Head of caudate nucleus (tissue), 42 donors: ENCODE results near the gene ACOX1.
A peak's percentile ranks its signal among the peaks of the same experiment; 100 is the strongest.
"Not testable (repeated sequence)": the region's sequence is repeated elsewhere in the genome, so short reads cannot be mapped to it uniquely, and the experiment has no call there.

Experiments
- DNase-seq, 42 donors: peaks; one replicate each; pipeline versions ENCODE4 v3.0.0 to v3.0.0-alpha.2; 2020 to 2021; ENCODE audit warnings: mixed read lengths in 7 of 42
- intact Hi-C: fragments of 100-400 bp; cut with DNase I; formaldehyde crosslinking; loops from one replicate; pipeline ENCODE4 v1.15.0; 2022

The ACOX1 gene

DNA sequence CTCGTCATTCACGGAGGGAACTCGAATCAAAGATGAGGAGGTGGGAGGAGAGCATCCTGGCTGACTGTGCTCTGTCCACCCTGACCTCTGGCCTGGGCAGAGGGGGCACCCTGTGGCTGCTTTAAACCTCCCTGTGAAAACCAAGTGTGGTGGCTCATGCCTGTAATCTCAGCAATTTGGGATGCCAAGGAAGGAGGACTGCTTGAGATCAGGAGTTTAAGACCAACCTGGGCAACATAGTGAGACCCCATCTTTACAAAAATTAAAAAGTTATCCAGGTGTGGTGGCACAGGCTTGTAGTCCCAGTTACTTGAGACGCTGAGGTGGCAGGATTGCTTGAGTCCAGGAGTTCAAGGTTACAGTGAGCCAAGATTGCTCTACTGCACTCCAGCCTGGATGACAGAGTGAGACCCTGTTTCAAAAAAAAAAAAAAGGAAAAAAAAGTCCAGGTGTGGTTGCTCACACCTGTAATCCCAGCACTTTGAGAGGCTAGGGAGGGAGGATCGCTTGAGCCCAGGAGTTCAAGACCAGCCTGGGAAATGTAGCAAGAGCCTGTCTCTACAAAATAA lies 15.9 kb upstream of the ACOX1 start:
- intact Hi-C loops, result no loop called here
- DNase-seq, result no peak

DNA sequence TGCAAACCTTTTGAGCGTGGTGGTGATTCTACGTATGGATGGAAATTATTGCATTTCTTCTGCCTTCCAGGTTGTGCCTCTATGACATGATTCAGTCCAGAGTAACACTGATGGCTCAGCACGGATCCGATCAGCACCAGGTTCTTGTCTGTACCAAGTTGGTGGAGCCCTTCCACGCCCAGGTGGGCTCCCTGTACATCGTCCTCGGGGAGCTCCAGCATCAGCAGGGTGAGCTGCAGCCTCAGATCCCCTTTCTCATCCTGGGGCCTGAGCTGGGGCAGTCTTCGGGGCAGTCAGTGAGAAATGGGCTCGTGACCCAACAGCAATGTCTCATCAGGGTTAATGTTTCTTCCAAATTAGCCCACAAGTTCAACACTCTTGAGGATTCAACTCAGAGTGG lies 12.4 kb upstream of the ACOX1 start:
- intact Hi-C loops, result no loop called here
- DNase-seq, result no peak

DNA sequence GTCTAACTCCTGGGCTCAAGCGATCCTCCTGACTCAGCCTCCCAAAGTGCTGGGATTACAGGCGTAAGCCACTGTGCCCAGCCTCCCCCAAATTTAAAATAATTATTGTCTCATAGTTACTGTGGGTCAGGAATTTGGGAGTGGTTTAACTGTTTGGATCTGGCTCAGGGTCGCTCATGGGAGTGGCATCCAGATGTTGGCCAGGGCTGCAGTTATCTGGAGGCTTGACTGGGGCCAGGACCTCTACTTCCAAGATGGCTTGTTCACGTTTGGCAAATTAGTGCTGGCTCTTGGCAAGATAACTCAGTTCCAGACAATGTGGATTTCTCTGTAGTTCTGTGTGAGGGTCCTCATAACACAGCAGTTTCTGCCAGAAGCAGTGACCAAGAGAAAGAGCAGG lies 8.1 kb upstream of the ACOX1 start:
- DNase-seq, result peak in 1 of 42 donors; percentile 1
- intact Hi-C loops, result no loop called here

DNA sequence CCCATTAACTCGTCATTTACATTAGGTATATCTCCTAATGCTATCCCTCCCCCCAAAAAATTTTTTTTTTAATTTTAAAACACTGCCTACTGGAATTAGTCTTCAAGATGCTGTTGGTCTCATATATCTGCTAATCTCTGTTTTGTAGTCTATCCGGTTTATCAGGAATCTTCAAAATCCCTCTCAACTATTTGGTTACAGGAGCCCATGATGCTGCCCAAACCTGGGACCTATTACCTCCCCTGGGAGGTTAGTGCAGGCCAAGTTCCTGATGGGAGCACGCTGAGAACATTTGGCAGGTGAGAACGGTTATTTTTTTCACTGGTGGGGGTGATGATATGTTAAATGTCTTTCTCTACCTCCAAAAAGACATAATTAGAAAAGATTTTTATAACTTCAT lies 7.0 kb upstream of the ACOX1 start:
- intact Hi-C loops, result no loop called here
- DNase-seq, result no peak

DNA sequence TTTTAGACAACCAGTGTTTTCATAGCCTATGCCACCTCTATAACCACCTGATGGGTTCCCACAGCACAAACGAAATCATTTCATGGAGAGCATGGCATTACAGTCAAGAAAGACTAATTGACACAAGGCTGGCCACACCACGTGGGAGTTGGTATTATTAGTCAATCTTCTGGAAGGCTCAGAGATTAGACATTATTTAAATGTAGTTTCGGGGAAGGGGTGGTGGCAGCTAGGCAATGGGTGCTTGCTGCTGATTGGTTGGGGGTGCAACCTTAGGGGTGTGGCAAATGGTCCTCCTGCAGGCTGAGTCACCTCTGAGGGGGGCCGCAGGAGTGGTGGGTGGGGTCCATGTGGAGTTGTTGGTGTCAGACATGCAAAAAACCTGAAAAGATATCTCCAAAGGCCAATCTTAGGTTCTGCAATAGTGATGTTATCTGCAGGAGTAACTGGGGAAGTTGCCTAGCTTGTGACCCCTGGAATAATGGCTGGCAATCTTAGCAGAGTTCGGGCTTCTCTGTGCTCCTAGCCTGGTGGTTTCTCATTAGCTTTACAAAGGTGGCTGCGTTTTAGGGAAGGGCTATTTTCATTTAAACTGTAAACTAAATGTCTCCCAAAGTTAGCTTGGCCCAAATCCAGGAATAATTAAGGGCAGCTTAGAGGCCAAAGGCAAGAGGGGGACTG lies 4.7 kb upstream of the ACOX1 start:
- intact Hi-C loops, result no loop called here
- DNase-seq, result peak in 1 of 42 donors; percentile 42

DNA sequence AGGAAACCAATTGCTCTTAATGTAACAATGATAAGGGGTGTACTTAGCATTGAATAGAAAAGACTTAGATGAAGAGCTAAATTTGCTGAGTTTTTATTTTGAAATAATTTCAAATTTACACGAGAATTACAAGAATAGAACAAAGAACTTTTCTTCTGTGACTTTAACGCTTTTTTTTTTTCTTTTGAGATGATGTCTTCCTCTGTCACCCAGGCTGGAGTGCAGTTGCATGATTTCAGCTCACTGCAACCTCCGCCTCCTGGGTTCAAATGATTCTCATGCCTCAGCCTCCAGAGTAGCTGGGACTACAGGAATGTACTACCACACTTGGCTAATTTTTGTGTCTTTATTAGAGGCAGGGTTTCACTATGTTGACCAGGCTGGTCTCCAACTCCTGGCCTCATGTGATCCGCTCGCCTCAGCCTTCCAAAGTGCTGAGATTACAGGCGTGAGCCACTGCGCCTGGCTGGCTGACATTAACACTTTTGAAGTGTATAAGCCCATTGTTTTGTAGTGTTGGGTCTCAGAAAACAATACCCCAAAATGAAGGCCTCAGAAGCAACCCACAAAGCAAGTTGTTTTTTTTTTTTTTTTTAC lies 2.2 kb upstream of the ACOX1 start:
- intact Hi-C loops, result no loop called here
- no peak for DNase-seq

DNA sequence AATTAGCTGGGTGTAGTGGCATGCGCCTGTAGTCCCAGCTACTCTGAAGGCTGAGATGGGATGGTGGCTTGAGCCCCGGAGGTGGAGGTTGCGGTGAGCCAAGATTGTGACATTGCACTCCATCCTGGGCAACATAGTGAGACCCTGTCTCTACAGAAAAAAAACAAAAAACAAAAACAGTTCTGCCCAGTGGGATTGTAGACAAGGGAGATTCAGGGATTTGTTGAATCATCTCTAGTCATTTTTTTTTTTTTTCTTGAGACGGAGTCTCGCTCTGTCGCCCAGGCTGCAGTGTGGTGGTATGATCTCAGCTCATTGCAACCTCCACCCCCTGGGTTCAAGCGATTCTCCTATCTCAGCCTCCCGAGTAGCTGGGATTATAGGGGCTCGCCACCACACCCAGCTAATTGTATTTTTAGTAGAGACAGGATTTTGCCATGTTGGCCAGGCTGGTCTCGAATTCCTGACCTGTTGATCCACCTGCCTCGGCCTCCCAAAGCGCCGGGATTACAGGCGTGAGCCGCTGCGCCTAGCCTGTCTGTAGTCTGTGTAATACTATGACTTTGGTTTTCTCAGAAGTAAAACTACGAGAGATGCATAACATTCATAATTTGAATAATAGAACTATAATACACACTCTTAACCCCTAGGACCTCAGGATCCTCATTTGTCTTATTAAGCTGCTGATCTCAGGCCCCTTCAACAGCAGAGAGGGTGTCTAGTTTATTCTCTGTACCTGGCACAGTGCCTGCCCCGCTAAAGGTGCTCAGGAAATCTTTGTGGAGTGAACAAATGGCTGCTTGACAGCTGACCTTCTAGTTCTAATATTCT lies 1.4 kb upstream of the ACOX1 start:
- intact Hi-C loops, result no loop called here
- peak in 1 of 42 donors; percentile 31 for DNase-seq

DNA sequence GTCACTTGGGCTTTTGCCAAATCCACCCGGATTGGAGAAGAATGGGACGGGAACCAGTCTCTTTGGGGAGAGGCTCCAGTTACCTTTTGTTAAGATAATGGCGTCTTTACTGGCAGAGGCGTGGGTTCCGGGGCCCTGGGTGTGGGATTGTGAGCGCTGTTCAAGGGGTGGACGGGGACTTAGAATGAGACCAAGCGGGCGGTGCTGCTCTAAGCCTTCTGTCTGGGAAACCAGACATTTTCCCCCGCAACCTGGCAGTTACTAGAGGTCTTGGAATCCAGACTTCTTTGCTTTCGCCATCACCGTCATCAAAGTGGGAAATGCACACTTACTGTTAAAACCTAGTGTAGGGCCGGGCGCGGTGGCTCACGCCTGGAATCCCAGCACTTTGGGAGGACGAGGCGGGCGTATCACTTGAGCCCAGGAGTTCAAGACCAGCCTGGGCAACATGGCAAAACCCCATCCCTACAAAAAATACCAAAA lies 780 bp upstream of the ACOX1 start:
- DNase-seq, result no peak
- intact Hi-C loops, result loop anchor here (5.0 kb wide), 1 partner anchor 37 kb away; the partner anchor contains the start of gene FBF1

DNA sequence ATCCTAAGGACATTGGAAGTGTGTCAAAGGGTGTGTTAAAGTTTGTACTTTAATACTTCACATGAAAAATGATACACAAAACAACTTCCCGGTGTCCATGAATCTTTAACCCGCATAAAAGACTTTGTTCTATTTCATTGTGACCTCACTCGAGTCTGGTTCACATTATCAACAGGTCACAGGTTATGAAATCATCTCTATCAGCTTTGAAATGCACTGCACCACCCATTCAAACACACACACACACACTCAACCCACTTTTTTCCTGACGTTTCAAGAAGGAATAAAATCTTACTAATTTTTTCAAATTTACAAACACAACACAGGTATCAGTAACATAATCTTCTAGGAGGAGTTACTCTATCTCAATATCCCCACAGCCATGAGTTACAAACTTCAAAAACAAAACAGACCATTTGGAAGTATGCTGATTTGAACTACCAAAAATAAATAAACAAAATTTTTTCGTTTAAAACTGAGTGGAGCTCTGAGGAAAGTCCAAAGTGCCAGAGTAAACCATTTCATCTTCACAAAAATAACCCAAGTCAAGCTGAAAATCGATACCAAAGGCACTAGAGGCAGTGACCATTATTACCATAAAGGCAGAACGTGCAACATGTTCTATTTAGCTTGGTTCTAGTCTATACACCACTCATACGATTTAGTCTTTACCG lies 2.7 kb downstream of the ACOX1 start:
- intact Hi-C loops, result loop anchor here (5.0 kb wide), 1 partner anchor 34 kb away; the partner anchor contains the start of gene FBF1
- no peak for DNase-seq

DNA sequence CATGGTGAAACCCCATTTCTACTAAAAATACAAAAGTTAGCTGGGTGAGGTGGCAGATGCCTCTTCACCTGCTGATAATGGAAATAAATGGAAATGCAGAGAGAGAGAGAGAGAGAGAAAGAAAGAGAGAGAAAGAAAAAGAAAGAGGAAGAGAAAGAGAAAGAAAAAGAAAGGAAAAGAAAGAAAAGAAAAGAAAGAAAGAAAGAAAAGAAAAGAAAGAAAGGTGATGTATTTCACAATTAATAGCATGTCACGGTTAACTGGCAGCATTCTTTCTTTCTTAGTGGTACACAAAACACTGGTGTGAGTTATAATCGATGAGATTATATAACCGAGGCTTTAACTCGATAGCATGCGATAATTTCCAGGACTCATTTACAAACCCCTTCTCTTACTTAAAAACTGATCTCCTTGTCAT lies 3.2 kb downstream of the ACOX1 start:
- DNase-seq, result no peak
- intact Hi-C loops, result loop anchor here (5.0 kb wide), 1 partner anchor 33 kb away; the partner anchor contains the start of gene FBF1

DNA sequence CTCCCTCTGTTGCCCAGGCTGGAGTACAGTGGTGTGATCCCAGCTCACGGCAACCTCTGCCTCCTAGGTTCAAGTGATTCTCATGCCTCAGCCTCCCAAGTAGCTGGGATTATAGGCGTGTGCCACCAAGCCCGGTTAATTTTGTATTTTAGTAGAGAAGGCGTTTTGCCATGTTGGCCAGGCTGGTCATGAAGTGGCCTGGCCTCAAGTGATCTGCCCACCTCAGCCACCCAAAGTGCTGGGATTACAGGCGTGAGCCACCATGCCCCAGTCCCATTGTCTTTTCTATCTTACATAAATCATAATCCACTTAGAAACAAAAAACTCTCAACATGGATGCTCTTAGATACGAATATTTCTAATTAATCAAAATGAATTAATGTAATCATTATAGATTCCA lies 3.8 kb downstream of the ACOX1 start:
- DNase-seq, result not testable (repeated sequence)
- intact Hi-C loops, result loop anchor here (5.0 kb wide), 1 partner anchor 33 kb away; the partner anchor contains the start of gene FBF1

DNA sequence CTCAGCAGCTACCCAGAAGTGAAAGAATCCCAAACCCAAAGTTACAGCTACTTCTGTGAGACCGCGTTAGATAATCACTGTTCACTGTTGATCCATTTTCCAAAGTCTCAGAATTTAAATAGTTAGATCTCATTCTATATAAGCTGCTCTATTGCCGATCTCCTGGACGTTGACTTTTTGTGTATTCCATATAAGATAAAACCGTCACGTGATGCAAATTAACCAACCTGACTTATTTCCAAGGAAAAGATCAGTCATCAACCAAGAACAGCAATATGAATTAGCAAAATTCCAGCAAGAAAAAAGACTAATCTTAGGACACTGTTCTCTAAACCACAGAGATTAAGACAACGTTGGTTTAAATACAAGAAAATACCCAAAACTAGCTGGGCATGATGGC lies 8.3 kb downstream of the ACOX1 start:
- intact Hi-C loops, result no loop called here
- no peak for DNase-seq

DNA sequence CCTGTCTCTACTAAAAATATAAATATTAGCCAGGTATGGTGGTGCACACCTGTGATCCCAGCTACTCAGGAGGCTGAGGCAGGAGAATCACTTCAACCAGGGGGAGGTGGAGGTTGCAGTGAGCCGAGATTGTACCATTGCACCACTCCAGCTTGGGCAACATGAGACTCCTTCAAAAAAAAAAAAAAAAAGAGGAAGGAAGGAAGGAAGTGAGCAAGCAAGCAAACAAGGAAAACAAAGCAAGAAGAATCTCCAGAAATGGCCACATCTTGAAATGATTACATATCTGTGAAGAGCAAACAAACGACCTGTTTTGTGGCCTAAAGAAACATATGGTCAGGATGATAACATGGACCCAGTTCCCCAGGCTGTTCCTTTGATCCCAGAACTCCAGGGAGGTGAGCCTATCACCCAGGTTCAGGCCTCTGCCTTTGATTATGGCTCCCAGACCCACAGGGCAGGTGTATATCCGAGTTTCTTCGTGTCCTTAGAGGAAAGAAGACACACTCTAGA lies 8.9 kb downstream of the ACOX1 start:
- intact Hi-C loops, result no loop called here
- DNase-seq, result no peak

DNA sequence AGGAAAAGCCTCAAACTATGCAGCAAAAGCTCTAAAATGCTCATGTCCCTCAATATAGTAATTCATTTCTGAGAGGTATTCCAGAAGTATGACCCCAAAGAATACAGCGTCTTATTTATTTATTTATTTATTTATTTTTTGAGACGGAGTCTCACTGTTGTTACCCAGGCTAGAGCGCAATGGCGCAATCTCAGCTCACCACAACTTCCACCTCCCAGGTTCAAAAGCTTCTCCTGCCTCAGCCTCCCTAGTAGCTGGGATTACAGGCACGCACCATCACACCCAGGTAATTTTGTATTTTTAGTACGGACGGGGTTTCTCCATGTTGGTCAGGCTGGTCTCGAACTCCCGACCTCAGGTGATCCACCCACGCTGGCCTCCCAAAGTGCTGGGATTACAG lies 9.9 kb downstream of the ACOX1 start:
- DNase-seq, intact Hi-C loops: not testable (repeated sequence)

DNA sequence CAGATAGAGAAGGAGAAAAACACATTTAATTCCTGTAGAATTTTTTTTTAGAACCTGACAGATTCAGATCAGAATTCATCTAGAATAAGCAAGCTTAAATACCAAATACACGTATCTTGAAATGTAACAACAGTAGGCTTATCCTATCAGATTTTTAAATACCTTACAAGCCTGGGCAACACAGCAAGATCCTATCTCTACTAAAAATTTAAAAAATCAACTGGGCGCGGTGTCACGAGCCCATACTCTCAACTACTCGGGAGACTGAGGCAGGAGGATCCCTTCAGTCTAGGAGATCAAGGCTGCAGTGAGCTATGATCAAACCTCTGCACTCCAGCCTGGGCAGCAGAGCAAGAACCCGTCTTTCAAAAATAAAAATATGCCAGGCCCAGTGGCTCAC lies 13.5 kb downstream of the ACOX1 start:
- intact Hi-C loops, result no loop called here
- DNase-seq, result no peak

DNA sequence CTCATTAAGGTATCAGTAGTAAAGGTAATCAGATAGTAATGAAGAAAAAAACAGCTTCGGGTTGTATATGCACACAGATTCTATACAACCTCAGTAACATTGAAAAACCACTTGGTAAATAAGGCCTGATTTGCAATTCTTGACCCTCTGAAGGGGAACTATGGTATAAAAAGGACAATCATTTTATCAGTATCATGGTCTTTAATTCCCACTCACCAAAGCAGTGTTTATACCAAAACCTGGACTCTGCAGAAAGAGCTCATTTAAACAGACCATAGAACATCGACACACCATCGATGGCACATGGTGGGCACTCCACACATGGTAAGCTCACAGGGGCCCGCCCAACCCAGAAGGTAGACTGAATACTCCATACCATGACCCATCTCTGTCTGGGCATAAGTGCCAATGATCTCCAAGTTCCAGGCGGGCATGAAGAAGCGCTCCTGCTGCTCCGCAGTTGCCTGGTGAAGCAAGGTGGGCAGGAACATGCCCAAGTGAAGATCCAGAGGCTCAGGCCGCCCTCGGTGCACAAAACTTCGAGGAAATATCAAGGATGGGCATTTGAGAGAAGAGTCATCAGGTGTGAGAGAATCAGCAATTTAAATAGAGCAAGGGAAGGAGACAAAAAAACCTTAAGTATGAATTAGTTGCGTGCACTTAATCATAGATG lies 19.0 kb downstream of the ACOX1 start:
- intact Hi-C loops, result no loop called here
- DNase-seq, result no peak

DNA sequence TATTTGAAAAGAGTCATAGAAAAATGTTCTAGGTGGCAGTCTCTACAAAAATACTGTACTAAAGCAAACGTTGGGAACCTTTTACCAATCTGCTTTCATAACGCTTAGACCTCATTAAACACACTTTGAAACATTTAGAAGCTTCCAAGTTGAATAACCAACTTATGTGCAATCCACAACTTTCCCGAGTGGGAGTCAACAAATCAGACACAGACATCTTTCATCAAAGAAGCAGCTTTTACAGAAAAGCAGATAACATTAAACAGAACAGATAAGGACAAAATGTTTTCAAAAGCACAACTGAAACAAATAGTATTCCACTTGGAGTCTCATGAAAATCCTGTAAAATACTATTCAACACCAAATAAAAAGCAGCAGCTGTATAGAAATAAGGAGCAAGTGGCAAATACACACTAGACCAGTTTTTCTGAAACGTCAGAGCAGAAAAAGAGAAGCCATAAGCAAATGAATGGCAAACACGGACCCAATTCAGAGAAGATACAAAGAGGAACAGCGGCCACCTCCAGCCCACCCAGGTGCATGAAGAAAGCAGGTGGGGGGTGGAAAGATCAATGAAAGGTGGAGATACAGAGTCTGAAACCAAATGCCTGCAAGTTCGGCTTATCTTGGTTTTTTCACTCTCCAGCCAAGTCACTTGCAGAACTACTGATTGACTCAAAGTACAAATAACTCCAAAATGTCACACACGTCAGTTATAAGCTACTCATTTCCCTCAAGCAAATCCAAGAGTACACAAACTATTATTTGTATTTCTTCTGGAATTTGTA lies 19.7 kb downstream of the ACOX1 start:
- DNase-seq, result no peak
- intact Hi-C loops, result no loop called here
